ENCODE results near the gene BRD4.

BRD4 gene

DNA sequence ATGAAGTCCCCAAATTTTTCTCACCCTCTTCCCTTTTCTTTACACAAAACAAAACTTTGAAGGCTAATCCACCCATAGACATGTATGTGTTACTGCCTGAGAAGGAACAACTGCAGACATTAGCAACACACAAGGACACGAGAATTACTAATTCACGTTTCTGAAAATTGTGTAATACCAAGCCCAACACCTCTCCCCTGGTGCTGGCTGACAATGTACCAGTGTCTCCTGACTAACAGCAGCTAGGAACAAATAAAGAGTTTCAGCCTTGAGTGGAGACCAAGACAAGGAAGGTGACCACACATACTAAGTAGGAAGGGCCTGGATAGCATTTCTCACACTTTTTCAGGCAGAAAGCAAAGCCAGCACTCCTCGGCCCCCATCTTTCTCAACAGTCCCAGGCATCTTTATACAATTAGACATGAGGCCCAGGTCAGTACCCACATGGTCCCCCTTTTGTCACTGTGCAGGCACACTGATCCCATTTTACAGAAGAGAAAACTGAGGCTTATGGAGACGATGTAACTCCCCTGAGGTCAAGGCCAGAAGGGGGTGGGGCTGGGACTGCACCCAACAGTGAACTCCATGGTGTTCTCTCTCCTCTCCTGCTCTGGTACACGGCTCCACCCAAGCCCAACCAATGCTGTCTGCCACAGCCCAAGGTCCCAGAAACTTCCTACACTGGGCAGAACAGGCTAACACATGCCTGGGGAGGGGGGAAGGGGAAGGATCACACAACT, 8.7 kb downstream of the BRD4 start:
- TF ChIP-seq TEAD4 (IDR thresholded peaks at IDR 0.05) = no peak
- no peak for TF ChIP-seq TCF12 (IDR thresholded peaks at IDR 0.05; ENCODE audit: low read depth)
- TF ChIP-seq EGR1 (IDR thresholded peaks at IDR 0.05) = no peak
- no peak for TF ChIP-seq EP300 (IDR thresholded peaks at IDR 0.05; ENCODE audit: borderline replicate concordance)
- TF ChIP-seq, protein P1, sequence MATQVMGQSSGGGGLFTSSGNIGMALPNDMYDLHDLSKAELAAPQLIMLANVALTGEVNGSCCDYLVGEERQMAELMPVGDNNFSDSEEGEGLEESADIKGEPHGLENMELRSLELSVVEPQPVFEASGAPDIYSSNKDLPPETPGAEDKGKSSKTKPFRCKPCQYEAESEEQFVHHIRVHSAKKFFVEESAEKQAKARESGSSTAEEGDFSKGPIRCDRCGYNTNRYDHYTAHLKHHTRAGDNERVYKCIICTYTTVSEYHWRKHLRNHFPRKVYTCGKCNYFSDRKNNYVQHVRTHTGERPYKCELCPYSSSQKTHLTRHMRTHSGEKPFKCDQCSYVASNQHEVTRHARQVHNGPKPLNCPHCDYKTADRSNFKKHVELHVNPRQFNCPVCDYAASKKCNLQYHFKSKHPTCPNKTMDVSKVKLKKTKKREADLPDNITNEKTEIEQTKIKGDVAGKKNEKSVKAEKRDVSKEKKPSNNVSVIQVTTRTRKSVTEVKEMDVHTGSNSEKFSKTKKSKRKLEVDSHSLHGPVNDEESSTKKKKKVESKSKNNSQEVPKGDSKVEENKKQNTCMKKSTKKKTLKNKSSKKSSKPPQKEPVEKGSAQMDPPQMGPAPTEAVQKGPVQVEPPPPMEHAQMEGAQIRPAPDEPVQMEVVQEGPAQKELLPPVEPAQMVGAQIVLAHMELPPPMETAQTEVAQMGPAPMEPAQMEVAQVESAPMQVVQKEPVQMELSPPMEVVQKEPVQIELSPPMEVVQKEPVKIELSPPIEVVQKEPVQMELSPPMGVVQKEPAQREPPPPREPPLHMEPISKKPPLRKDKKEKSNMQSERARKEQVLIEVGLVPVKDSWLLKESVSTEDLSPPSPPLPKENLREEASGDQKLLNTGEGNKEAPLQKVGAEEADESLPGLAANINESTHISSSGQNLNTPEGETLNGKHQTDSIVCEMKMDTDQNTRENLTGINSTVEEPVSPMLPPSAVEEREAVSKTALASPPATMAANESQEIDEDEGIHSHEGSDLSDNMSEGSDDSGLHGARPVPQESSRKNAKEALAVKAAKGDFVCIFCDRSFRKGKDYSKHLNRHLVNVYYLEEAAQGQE (IDR thresholded peaks at IDR 0.05; ENCODE audit: low read depth) = no peak
- TF ChIP-seq CREB1 (IDR thresholded peaks at IDR 0.05; ENCODE audit: low read depth) = no peak
- no peak for TF ChIP-seq ZBTB7A (IDR thresholded peaks at IDR 0.05; ENCODE audit: low read depth)
- TF ChIP-seq FOXM1 (IDR thresholded peaks at IDR 0.05; ENCODE audit: borderline replicate concordance, low read depth) = no peak
- TF ChIP-seq TAF1 (IDR thresholded peaks at IDR 0.05; ENCODE audit: low read depth) = no peak
- no peak for TF ChIP-seq RAD21 (IDR thresholded peaks at IDR 0.05; ENCODE audit: low read depth)
- TF ChIP-seq, protein P2, sequence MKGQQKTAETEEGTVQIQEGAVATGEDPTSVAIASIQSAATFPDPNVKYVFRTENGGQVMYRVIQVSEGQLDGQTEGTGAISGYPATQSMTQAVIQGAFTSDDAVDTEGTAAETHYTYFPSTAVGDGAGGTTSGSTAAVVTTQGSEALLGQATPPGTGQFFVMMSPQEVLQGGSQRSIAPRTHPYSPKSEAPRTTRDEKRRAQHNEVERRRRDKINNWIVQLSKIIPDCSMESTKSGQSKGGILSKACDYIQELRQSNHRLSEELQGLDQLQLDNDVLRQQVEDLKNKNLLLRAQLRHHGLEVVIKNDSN (IDR thresholded peaks at IDR 0.05) = no peak
- TF ChIP-seq YY1 (IDR thresholded peaks at IDR 0.05; ENCODE audit: low read depth) = no peak
- no peak for TF ChIP-seq NFIC (IDR thresholded peaks at IDR 0.05)
- no peak for TF ChIP-seq CEBPB (IDR thresholded peaks at IDR 0.05)
- TF ChIP-seq, protein P3, sequence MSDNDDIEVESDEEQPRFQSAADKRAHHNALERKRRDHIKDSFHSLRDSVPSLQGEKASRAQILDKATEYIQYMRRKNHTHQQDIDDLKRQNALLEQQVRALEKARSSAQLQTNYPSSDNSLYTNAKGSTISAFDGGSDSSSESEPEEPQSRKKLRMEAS (IDR thresholded peaks at IDR 0.05) = no peak

DNA sequence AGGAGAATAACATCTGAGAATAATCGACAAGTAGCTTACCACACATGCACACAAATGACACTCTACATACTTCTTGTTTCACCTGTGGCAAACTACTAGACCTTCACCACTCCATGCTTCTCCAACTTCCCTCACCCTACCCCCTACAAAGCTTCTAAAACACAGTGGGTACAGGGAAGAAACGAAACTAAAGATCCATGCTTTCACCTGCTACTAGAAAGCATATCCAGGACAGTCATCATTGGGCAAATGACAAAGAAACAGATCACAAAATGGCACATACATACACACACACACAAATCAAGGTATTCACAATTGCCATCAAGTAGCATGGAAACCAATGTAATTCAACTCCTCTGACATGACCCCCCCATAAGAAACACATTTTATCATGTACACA, 10.6 kb downstream of the BRD4 start:
- no peak for TF ChIP-seq CEBPB (IDR thresholded peaks at IDR 0.05)
- TF ChIP-seq CREB1 (IDR thresholded peaks at IDR 0.05; ENCODE audit: low read depth) = no peak
- no peak for TF ChIP-seq ZBTB7A (IDR thresholded peaks at IDR 0.05; ENCODE audit: low read depth)
- TF ChIP-seq, protein P3 (IDR thresholded peaks at IDR 0.05) = no peak
- TF ChIP-seq EGR1 (IDR thresholded peaks at IDR 0.05) = no peak
- TF ChIP-seq, protein P1 (IDR thresholded peaks at IDR 0.05; ENCODE audit: low read depth) = no peak
- no peak for TF ChIP-seq TEAD4 (IDR thresholded peaks at IDR 0.05)
- no peak for TF ChIP-seq TCF12 (IDR thresholded peaks at IDR 0.05; ENCODE audit: low read depth)
- no peak for TF ChIP-seq RAD21 (IDR thresholded peaks at IDR 0.05; ENCODE audit: low read depth)
- TF ChIP-seq, protein P2 (IDR thresholded peaks at IDR 0.05) = no peak
- TF ChIP-seq TAF1 (IDR thresholded peaks at IDR 0.05; ENCODE audit: low read depth) = no peak
- no peak for TF ChIP-seq NFIC (IDR thresholded peaks at IDR 0.05)
- no peak for TF ChIP-seq YY1 (IDR thresholded peaks at IDR 0.05; ENCODE audit: low read depth)
- TF ChIP-seq EP300 (IDR thresholded peaks at IDR 0.05; ENCODE audit: borderline replicate concordance) = no peak
- no peak for TF ChIP-seq FOXM1 (IDR thresholded peaks at IDR 0.05; ENCODE audit: borderline replicate concordance, low read depth)

DNA sequence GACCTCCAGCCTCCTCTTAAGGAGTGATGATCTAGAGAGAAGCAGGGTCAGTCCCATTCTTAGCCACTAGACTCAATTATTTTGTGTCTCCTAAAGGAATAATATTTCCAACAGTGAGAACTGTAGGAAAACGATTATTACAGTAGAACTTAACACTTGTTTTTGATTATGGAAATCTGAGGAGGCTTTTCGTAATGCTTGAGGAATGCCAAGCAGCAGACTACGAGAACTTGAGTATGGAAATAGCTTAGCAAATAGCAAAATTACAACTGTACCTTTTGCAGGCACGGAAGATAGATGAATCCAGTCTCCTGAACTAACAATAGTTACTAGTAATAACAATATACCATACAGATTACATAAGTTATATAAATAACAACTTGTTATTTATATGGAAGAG, 12.2 kb downstream of the BRD4 start:
- TF ChIP-seq TAF1 (IDR thresholded peaks at IDR 0.05; ENCODE audit: low read depth) (no peak), EP300 (IDR thresholded peaks at IDR 0.05; ENCODE audit: borderline replicate concordance) (no peak), RAD21 (IDR thresholded peaks at IDR 0.05; ENCODE audit: low read depth) (no peak), CEBPB (IDR thresholded peaks at IDR 0.05) (no peak), NFIC (IDR thresholded peaks at IDR 0.05) (no peak), CREB1 (IDR thresholded peaks at IDR 0.05; ENCODE audit: low read depth) (no peak), FOXM1 (IDR thresholded peaks at IDR 0.05; ENCODE audit: borderline replicate concordance, low read depth) (no peak), ZBTB7A (IDR thresholded peaks at IDR 0.05; ENCODE audit: low read depth) (no peak), TCF12 (IDR thresholded peaks at IDR 0.05; ENCODE audit: low read depth) (no peak), TEAD4 (IDR thresholded peaks at IDR 0.05) (no peak), YY1 (IDR thresholded peaks at IDR 0.05; ENCODE audit: low read depth) (no peak), EGR1 (IDR thresholded peaks at IDR 0.05) (no peak)
- TF ChIP-seq, protein P3 (IDR thresholded peaks at IDR 0.05) = no peak
- TF ChIP-seq, protein P1 (IDR thresholded peaks at IDR 0.05; ENCODE audit: low read depth) = no peak
- TF ChIP-seq, protein P2 (IDR thresholded peaks at IDR 0.05) = no peak
